NCI-H82 treated with DMSO at 0.1 percent for 48 hours (cell line): ENCODE data around the gene CLEC1B.
"Not testable (repeated sequence)": the region's sequence is repeated elsewhere in the genome, so short reads cannot be mapped to it uniquely, and the experiment has no call there.

ENCODE experiments used
- DNase-seq: peaks from one replicate; lab custom pipeline; 2025; ENCODE audit not compliant: unreplicated experiment; lab: John Stamatoyannopoulos, UW

CLEC1B gene

DNA sequence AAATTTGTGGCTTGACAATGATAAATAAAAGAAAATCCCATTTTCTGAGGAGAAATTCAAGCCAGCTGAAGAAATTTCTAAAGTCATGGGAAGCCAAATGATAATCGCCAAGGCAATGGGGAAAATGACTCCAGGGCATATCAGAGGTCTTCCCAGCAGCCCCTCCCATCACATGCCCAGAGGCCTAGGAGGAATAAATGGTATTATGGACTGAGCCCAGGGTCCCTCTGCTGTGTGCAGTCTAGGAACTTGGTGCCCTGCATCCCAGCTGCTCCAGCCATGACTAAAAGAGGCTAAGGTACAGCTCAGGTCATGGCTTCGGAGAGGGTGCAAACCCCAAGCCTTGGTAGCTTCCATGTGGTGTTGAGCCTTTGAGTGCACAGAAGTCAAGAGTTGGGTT is 23.3 kb downstream of the CLEC1B start:
- no peak for DNase-seq

DNA sequence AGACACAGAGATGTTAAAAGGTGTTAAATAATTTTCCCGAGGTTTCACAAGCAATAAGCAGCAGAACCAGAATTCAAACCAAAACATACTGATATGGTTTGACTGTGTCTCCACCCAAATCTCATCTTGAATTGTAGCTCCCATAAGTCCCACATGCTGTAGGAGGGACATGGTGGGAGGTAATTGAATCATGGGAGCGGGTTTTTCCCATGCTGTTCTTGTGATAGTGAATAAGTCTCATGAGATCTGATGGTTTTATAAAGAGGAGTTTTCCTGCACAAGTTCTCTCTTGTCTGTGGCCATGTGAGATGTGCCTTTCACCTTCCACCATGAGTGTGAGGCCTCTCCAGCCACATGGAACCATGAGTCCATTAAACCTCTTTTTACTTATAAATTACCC is 24.2 kb downstream of the CLEC1B start:
- not testable (repeated sequence) for DNase-seq

DNA sequence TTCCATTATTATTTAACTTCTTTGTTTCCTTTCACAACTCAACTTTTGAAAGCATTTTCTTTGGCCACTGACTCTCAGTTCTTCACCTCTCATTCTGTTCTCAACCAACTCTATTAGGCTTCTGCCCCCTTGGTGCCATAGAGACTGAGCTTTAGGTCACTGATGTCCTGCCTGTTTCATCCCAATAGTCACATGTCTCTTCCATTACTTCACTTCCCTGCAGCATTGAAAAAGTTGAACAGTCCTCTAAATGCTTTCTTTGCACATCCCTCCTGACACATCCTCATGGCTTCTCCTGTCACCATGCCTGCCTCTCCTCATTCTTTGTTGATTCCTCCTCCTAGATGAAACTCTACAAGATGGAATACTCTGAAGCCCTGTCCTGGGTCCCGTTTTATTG is 25.0 kb downstream of the CLEC1B start:
- no peak for DNase-seq

DNA sequence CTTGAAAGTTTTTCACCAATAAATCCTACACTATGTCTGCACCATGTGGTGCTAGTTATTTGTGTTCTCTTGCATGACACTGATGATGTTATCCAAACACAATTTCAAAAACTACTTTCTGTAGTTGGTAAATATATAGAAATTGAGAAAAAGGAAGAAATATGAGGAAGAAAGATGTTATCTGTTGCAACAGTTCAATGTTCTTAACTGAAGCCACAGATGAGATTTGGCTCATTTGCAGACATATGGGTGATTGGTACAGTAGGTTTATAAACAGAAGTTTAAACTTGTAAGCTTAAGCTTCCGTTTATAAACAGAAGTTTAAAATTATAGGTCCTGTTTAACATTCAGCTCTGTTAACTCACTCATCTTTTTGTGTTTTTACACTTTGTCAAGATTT is 27.7 kb downstream of the CLEC1B start, which contains the start of gene CLEC12A:
TSS of gene CLEC12A (plus strand) at position 229 of the 400 bp plus-strand sequence. CDS start 188 bp downstream, outside the sequence.
- no peak for DNase-seq

DNA sequence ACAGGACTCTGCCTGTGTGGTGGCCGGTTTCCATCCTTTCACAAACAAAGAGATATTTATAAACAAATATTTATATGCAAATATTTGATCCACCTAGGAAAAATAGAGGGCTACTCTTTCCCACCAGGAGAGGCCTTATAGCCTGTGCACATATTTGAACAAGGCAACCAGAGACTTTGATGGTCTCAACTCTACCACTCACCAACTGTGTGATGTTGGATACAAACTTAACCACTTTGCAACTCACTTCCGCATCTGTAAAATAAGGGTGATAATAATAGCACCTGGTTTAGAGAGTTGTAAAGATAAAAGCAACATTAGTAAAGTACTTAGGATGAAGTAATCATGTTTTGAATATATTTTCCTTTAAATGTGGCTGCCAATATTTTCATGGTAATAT is 29.2 kb downstream of the CLEC1B start:
- DNase-seq, result no peak

DNA sequence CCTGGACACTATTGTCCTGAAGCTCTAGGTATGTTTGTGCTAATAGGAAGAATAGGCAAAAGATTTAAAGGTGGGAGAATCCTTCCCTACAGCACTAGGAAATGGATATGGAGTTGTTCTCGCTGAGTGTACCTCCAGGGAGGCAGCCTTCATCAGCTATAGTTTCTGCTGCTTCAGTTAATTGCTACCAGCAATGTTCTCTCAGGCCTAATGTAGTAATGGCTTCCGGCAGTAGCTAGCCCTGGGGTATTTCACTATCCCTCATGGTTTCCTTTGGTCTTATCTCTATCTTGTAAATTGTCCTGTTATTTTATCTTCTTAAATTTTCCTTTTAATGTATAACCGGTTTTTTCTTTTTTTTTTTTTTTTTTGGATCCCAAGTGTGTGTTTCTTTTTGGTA is 37.0 kb downstream of the CLEC1B start:
- DNase-seq, result no peak

DNA sequence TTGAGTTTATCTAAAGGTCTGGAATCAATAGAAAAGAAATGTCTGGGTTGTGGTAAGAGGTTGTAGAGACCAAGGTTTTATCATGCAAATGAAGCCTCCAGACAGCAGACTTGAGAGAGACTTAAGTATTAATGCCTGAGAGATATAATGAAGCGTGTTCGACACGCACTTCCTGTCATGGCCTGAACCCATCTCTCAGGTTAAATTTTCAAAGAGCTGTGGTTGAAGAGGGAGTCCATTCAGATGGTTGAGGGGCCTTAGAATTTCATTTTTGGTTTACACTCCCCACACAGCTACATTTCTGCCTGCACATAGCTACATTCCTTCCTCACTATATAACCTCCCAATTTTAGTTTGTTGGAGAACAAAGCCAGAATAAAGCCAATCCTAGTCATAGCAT is 37.8 kb downstream of the CLEC1B start:
- no peak for DNase-seq

DNA sequence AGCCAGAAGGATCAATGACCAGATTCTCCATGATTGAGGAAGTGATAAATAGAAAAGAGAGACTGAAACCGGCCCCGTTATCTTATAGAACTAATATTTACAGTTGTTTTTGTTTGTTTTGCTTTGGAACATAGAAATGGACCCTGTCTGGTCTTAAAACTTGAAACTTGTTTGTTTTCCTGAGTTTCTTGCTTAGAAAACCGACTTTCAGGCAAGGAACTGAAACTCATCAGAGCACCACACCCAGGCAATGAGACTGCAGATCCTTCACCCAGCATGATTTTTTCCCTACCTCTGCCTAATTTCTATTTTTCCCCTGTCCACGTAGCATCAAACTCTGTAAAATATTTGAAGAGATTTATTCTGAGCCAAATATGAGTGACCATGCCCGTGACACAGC is 38.3 kb downstream of the CLEC1B start:
- DNase-seq, result no peak

DNA sequence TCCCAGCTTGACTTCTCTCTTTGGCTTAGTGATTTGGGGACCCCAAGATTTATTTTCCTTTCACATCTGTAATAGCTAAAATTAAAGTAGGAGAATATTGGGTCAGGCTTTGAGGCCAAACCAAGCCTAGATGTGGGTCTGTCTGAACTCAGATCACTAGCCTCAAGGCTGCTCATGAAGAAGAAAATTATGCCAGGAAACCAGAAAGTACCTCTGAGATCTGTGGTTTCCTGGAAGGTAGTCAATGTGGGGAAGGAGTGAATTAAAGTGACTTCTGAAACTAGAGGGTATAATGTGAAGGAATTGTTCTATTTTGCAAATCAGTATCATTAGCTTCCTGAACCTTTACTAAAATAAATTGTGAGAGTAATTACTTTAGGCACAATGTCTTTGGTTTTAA is 41.1 kb downstream of the CLEC1B start:
- no peak for DNase-seq

DNA sequence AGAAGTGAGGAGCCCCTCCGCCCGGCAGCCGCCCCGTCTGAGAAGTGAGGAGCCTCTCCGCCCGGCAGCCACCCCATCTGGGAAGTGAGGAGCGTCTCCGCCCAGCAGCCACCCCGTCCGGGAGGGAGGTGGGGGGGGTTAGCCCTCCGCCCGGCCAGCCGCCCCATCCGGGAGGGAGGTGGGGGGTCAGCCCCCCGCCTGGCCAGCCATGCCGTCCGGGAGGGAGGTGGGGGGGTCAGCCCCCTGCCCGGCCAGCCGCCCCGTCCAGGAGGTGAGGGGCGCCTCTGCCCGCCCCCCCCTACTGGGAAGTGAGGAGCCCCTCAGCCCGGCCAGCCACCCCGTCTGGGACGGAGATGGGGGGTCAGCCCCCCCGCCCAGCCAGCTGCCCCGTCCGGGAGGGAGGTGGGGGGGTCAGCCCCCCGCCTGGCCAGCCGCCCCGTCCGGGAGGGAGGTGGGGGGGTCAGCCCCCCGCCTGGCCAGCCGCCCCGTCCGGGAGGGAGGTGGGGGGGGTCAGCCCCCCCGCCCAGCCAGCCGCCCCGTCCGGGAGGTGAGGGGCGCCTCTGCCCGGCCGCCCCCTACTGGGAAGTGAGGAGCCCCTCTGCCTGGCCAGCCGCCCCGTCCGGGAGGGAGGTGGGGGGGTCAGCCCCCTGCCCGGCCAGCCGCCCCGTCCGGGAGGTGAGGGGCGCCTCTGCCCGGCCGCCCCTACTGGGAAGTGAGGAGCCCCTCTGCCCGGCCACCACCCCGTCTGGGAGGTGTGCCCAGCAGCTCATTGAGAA is 45.8 kb downstream of the CLEC1B start:
- DNase-seq, result not testable (repeated sequence)

DNA sequence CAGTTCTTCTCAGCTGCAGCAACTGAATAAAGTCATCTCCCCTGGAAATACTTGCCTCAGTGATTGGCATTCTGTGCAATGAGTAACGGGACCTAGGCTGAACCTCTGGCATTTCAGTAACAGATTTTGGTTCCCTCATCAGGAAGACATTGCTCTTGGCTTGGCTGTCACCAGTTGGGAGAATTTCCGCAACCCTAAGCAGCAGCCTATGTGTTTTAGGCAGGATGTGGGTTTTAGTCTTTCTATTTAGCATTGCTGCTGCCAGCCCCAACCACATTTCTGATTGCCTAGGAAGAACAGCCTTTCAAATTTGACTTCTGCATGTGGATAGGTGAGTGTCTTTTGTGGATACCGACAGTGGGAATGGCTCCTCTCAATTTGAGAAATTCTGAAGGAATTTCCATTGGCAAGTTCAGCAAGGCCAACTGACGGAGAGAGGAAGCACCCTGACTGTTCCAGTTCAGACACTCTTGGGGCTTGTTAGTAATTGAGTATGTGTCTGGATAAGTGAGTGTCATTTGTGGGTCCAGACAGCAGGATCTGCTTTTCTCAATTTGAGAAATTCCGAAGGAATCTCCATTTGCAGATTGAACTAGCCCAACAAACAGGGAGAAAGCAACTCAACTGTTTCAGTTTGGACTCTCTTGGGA is 47.8 kb downstream of the CLEC1B start:
- no peak for DNase-seq

DNA sequence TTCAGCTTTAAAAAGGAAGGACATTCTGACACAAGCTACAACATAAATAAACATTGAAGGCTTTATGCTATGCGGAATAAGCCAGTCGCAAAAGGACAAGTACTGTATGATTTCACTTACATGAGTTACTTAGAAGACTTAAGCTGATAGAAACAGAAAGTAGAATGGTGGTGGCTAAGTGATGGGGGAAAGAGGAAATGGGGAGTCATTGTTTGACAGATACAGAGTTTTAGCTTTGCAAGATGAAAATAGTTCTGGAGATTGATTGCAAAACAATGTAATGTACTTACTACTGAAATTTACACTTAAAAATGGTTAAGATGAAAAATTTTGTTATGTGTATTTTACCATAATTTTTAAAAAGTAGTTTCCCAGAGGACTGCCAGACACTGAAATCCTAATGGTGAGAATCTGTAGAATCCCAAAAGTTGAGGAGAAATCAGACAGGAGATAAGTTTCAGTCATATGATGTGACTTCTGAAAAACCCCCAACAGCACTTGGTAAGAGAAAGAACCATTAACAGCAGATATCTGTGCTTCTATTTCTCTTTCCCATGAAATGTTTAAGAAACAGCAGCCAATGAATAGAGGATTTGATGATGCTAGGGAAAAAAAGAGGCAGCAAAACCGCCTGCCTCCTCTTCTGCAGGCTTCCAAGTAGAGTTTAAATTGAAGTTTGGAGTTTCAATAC is 50.2 kb downstream of the CLEC1B start:
- DNase-seq, result no peak

DNA sequence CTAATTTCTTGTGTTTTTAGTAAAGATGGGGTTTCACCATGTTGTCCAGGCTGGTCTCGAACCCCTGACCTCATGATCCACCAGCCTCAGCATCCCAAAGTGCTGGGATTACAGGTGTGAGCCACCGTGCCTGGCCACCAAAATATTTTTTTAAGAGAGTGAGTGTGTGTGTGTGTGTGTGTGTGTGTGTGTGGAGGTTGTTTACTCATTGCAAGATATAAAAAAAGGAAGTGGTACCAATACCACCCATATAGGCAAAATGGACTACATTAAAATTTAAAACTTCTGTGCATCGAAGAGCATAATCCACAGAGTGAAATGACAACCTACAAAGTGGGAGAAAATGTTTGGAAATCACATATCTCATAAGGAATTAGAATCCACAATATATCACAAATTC is 51.2 kb downstream of the CLEC1B start:
- no peak for DNase-seq

DNA sequence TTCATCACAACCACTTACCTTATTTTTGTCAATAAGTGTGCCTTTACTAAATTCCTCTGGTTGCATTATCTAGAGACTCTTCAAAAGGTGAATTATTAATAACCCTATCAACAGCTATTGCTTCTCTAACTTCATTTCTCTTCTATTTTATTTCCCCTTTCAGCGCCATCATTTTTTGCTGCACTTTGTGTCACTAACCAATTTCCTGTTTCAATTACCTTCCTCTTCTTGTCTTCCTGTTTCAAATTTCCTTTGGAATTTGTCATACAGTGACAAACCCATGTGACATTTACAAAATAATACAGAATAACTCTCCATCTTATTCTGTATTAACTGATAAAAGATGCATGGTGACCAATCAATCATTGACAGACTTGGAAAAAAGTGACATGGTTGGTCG is 54.5 kb downstream of the CLEC1B start:
- no peak for DNase-seq

DNA sequence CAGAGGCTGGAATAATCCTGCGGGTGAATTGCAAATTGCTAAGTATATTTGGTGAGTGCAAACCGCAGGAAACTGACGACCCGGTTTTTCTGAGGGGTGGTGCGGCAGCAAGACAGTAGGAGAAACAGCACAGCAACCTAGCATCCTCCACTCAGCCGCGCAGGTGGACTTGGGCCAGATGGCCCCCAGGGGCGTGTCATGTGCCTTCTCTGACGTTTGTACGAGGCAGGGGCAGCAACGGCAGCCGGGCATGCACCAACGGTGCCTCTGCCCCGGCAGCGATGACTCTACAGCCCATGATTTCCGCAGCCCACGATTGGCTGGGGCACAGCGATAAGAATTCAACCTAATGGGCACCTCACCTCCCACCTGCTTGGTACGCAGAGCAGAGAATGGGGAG is 55.7 kb downstream of the CLEC1B start:
- DNase-seq, result no peak
